ENCODE measurements around the gene FGF9.

FGF9 gene

GRCh38 chr13:21639561-21639960 lies 31.3 kb upstream of the FGF9 start:
- Histone ChIP-seq H3K4me3 (replicated peaks; ENCODE audit: insufficient read depth, low read length) (no peak overlapping the region), H3K27ac (replicated peaks) (no peak overlapping the region), H3K27me3 (ENCODE audit: insufficient read depth, poor library complexity, severe bottlenecking) (no peaks in the 10 kb centered on the region)
- DNase-seq (ENCODE audit: low read depth in 1 of 2, low spot score in 1 of 2): no peak
- no peak for TF ChIP-seq POLR2AphosphoS5 (IDR thresholded peaks at IDR 0.05; ENCODE audit: low read depth)
- TF ChIP-seq CTCF (IDR thresholded peaks at IDR 0.05; ENCODE audit: insufficient read depth, low read length): no peak
- no peak for TF ChIP-seq REST (IDR thresholded peaks at IDR 0.05; ENCODE audit: insufficient replicate concordance, low read depth)
- TF ChIP-seq SPI1 (IDR thresholded peaks at IDR 0.05; ENCODE audit: borderline replicate concordance, low read depth): no peak
- no peak for TF ChIP-seq GABPA (IDR thresholded peaks at IDR 0.05; ENCODE audit: low read depth)

- no peaks in the 10 kb centered on the region for H3K27me3 ChIP-seq (ENCODE audit: insufficient read depth, poor library complexity, severe bottlenecking)
- DNase-seq (ENCODE audit: low read depth in 1 of 2, low spot score in 1 of 2): no peak
- TF ChIP-seq SPI1 (IDR thresholded peaks at IDR 0.05; ENCODE audit: borderline replicate concordance, low read depth) (no peak), GABPA (IDR thresholded peaks at IDR 0.05; ENCODE audit: low read depth) (no peak)
- H3K27ac ChIP-seq (replicated peaks): no peak overlapping the region
- H3K4me3 ChIP-seq (replicated peaks; ENCODE audit: insufficient read depth, low read length): no peak overlapping the region
These were observed 29.2 kb upstream of the FGF9 start for GRCh38 chr13:21641629-21642028.

GRCh38 chr13:21657538-21657937 lies 13.3 kb upstream of the FGF9 start:
- TF ChIP-seq POLR2AphosphoS5 (IDR thresholded peaks at IDR 0.05; ENCODE audit: low read depth) (no peak), CTCF (IDR thresholded peaks at IDR 0.05; ENCODE audit: insufficient read depth, low read length) (no peak), REST (IDR thresholded peaks at IDR 0.05; ENCODE audit: insufficient replicate concordance, low read depth) (no peak), SPI1 (IDR thresholded peaks at IDR 0.05; ENCODE audit: borderline replicate concordance, low read depth) (no peak), GABPA (IDR thresholded peaks at IDR 0.05; ENCODE audit: low read depth) (no peak)
- DNase-seq (ENCODE audit: low read depth in 1 of 2, low spot score in 1 of 2): no peak
- H3K27me3 ChIP-seq (ENCODE audit: insufficient read depth, poor library complexity, severe bottlenecking): peaks cover 2% of the 10 kb centered on the region
- H3K27ac ChIP-seq (replicated peaks): no peak overlapping the region
- H3K4me3 ChIP-seq (replicated peaks; ENCODE audit: insufficient read depth, low read length): no peak overlapping the region

GRCh38 chr13:21659087-21659486 lies 11.8 kb upstream of the FGF9 start:
- Histone ChIP-seq H3K27ac (replicated peaks) (no peak overlapping the region), H3K4me3 (replicated peaks; ENCODE audit: insufficient read depth, low read length) (no peak overlapping the region), H3K27me3 (ENCODE audit: insufficient read depth, poor library complexity, severe bottlenecking) (peaks cover 2% of the 10 kb centered on the region)
- TF ChIP-seq POLR2AphosphoS5 (IDR thresholded peaks at IDR 0.05; ENCODE audit: low read depth): no peak
- no peak for TF ChIP-seq SPI1 (IDR thresholded peaks at IDR 0.05; ENCODE audit: borderline replicate concordance, low read depth)
- no peak for TF ChIP-seq CTCF (IDR thresholded peaks at IDR 0.05; ENCODE audit: insufficient read depth, low read length)
- TF ChIP-seq GABPA (IDR thresholded peaks at IDR 0.05; ENCODE audit: low read depth): no peak
- TF ChIP-seq REST (IDR thresholded peaks at IDR 0.05; ENCODE audit: insufficient replicate concordance, low read depth): no peak
- DNase-seq (ENCODE audit: low read depth in 1 of 2, low spot score in 1 of 2): no peak

All from HL-60 (cell line).